T follicular helper cell (primary cell): ENCODE data around the gene CHIC2.
"Not testable (repeated sequence)": the region's sequence is repeated elsewhere in the genome, so short reads cannot be mapped to it uniquely, and the experiment has no call there.

Source experiments
- DNase-seq: peaks from one replicate; pipeline ENCODE4 v3.0.0-alpha.2; 2020; ENCODE audit warnings: low read depth

Gene CHIC2

GRCh38 chr4:54061067-54061466 is 3.3 kb downstream of the CHIC2 start:
- DNase-seq, result no peak

- no peak for DNase-seq
These were observed 4.3 kb downstream of the CHIC2 start for GRCh38 chr4:54060116-54060515.

GRCh38 chr4:54058171-54058570 is 6.2 kb downstream of the CHIC2 start:
- DNase-seq, result no peak

- DNase-seq, result no peak
These were observed 8.0 kb downstream of the CHIC2 start for GRCh38 chr4:54056360-54056759.

GRCh38 chr4:54055494-54055893 is 8.9 kb downstream of the CHIC2 start:
- DNase-seq, result no peak

- no peak for DNase-seq
These were observed 9.9 kb downstream of the CHIC2 start for GRCh38 chr4:54054501-54054900.

GRCh38 chr4:54053322-54053721 is 11.1 kb downstream of the CHIC2 start:
- DNase-seq, result not testable (repeated sequence)

GRCh38 chr4:54050214-54050904 is 14.0 kb downstream of the CHIC2 start:
- DNase-seq, result no peak

GRCh38 chr4:54043630-54044029 is 20.8 kb downstream of the CHIC2 start:
- not testable (repeated sequence) for DNase-seq

GRCh38 chr4:54041933-54042332 is 22.5 kb downstream of the CHIC2 start:
- no peak for DNase-seq

GRCh38 chr4:54041100-54041499 is 23.3 kb downstream of the CHIC2 start:
- DNase-seq, result no peak

GRCh38 chr4:54038056-54038455 is 26.3 kb downstream of the CHIC2 start:
- no peak for DNase-seq

- no peak for DNase-seq
These were observed 28.2 kb downstream of the CHIC2 start for GRCh38 chr4:54036184-54036583.

- no peak for DNase-seq
These were observed 31.8 kb downstream of the CHIC2 start for GRCh38 chr4:54032558-54033135.

- no peak for DNase-seq
These were observed 37.1 kb downstream of the CHIC2 start for GRCh38 chr4:54027311-54027710.

- no peak for DNase-seq
These were observed 38.8 kb downstream of the CHIC2 start for GRCh38 chr4:54025582-54025981.

GRCh38 chr4:54023019-54023418 is 41.4 kb downstream of the CHIC2 start:
- DNase-seq, result not testable (repeated sequence)

GRCh38 chr4:54017974-54018373 is 46.4 kb downstream of the CHIC2 start:
- no peak for DNase-seq

- no peak for DNase-seq
These were observed 47.1 kb downstream of the CHIC2 start for GRCh38 chr4:54017308-54017707.

- DNase-seq, result no peak
These were observed 47.9 kb downstream of the CHIC2 start for GRCh38 chr4:54016504-54016903.

- no peak for DNase-seq
These were observed 48.9 kb downstream of the CHIC2 start for GRCh38 chr4:54015423-54016030.

- DNase-seq, result no peak
These were observed 49.7 kb downstream of the CHIC2 start for GRCh38 chr4:54014666-54015160.

- no peak for DNase-seq
These were observed 53.2 kb downstream of the CHIC2 start for GRCh38 chr4:54011201-54011600.
